ENCODE results near the gene SCAANT1. TPM values are rescaled to one million over a fixed set of nuclear protein-coding genes. Genes with fewer than 3 reads are reported as not detected.
A peak's percentile ranks its signal among the peaks of the same experiment; 100 is the strongest.

The SCAANT1 gene
- total RNA-seq, 2 experiments from 2014 or later: not detected

DNA sequence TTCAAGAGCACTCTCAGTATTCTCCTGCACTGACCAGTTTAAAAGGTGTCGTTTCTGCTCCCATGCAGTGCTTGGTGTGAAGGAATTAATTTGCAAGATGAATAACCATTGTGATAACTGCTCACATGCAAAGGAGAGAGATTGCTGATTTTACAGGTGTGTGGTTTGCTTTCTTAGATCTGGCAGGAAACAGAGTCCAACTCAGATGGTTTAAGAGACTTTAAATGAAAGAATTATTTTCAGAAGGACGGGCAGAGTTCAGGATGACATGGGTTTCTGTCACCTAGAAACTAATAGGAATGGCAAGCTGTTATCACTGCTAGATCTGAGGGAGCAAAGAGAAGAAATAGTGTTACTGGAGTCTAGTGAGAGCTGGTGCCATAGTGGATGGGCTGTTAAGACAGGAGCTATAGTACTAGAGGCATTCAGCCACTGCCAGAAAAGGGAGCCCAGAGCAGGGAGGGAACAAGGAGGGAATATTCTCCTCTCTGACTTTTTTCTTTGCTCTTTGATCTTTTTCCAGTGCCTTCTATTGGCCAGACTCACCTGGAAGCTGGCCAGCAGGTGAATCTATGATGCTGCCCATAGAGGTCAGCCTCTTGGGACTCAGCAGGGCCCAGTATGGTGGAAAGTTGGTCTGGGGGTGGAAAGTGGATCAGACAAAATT lies 33.7 kb downstream of the SCAANT1 start:
- DNase-seq (ENCODE audit: low spot score): no peak
- H3K4me1 ChIP-seq (ENCODE audit: insufficient read depth, low read length, poor library complexity, severe bottlenecking): peaks cover 26% of the 10 kb centered on the region
- TF ChIP-seq, protein P1, sequence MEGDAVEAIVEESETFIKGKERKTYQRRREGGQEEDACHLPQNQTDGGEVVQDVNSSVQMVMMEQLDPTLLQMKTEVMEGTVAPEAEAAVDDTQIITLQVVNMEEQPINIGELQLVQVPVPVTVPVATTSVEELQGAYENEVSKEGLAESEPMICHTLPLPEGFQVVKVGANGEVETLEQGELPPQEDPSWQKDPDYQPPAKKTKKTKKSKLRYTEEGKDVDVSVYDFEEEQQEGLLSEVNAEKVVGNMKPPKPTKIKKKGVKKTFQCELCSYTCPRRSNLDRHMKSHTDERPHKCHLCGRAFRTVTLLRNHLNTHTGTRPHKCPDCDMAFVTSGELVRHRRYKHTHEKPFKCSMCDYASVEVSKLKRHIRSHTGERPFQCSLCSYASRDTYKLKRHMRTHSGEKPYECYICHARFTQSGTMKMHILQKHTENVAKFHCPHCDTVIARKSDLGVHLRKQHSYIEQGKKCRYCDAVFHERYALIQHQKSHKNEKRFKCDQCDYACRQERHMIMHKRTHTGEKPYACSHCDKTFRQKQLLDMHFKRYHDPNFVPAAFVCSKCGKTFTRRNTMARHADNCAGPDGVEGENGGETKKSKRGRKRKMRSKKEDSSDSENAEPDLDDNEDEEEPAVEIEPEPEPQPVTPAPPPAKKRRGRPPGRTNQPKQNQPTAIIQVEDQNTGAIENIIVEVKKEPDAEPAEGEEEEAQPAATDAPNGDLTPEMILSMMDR (conservative IDR thresholded peaks at IDR 0.05; ENCODE audit: low read length): no peak
- TF ChIP-seq EZH2phosphoT487 (IDR thresholded peaks at IDR 0.05; ENCODE audit: borderline replicate concordance, low read depth, low read length): no peak
- no peak overlapping the region for H2AFZ ChIP-seq (ENCODE audit: low read length)
- H3K9me2 ChIP-seq (ENCODE audit: insufficient read depth, low read length): no peaks in the 10 kb centered on the region
- intact Hi-C loops (cut with micrococcal nuclease; ENCODE audit: unreplicated experiment): no loop called here
- no peaks in the 10 kb centered on the region for H3K9me3 ChIP-seq (ENCODE audit: low read length)
- peaks cover 58% of the 10 kb centered on the region for H4K20me1 ChIP-seq (ENCODE audit: insufficient read depth, low read length)
- no TSS peak for BruUV-seq (replicated peaks)
- no peak overlapping the region for H3K4me2 ChIP-seq (ENCODE audit: low read length)
- no peak overlapping the region for H3K27ac ChIP-seq (ENCODE audit: low read depth, low read length, poor library complexity, severe bottlenecking)
- no peak overlapping the region for H3K4me3 ChIP-seq (ENCODE audit: low read depth, low read length, poor library complexity, severe bottlenecking)
- ChIA-PET CTCF (ENCODE audit: unreplicated experiment) (no interaction called here), POLR2A (interaction anchor here (2.5 kb wide), 1 partner anchor 10 kb away, joined by 5 read pairs; no protein-coding TSS in a partner anchor)
- H3K36me3 ChIP-seq (ENCODE audit: insufficient read depth, low read length): peaks cover 9% of the 10 kb centered on the region
- H3K79me2 ChIP-seq (ENCODE audit: insufficient read depth, low read depth, low read length): peaks cover 92% of the 10 kb centered on the region

DNA sequence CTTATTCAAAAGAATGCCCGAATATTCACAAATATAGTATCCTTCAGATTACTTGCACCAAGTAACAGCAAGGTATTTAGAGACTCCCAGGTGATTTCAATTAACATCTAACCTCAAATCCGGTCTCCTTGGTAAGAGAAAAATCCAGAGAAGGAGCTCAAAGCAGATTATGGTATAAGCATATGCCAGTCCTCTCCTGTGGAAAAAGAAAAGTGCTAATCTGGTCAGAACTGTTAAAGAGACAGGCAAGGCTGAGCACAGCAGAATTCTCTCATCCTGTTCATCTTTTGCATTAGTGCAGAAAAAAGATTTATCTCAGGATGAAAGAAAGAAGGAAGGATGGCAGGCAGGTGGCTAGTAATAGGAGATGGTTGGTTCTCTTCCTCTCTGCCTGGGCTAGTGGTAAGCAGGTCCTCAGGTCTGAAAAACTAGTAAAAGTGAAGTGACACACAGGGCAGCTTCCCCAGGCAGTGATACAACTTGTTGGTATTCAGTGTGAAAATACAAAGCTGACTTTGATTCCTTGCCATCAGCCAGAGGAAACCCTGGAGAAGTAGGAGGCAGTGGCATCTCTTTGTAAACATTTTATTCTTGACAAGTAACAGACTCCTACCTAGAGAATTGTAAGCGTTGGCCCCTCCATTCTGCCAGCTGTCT lies 34.3 kb downstream of the SCAANT1 start:
- no peak for TF ChIP-seq EZH2phosphoT487 (IDR thresholded peaks at IDR 0.05; ENCODE audit: borderline replicate concordance, low read depth, low read length)
- TF ChIP-seq, protein P1 (conservative IDR thresholded peaks at IDR 0.05; ENCODE audit: low read length): no peak
- intact Hi-C loops (cut with micrococcal nuclease; ENCODE audit: unreplicated experiment): no loop called here
- Histone ChIP-seq H3K27ac (ENCODE audit: low read depth, low read length, poor library complexity, severe bottlenecking) (no peak overlapping the region), H3K9me3 (ENCODE audit: low read length) (no peaks in the 10 kb centered on the region), H3K4me3 (ENCODE audit: low read depth, low read length, poor library complexity, severe bottlenecking) (no peak overlapping the region), H2AFZ (ENCODE audit: low read length) (no peak overlapping the region), H3K4me2 (ENCODE audit: low read length) (peak overlapping the region; percentile 32), H3K79me2 (ENCODE audit: insufficient read depth, low read depth, low read length) (peaks cover 92% of the 10 kb centered on the region), H3K4me1 (ENCODE audit: insufficient read depth, low read length, poor library complexity, severe bottlenecking) (peaks cover 26% of the 10 kb centered on the region), H3K36me3 (ENCODE audit: insufficient read depth, low read length) (peaks cover 15% of the 10 kb centered on the region), H4K20me1 (ENCODE audit: insufficient read depth, low read length) (peaks cover 62% of the 10 kb centered on the region), H3K9me2 (ENCODE audit: insufficient read depth, low read length) (no peaks in the 10 kb centered on the region)
- BruUV-seq (replicated peaks): no TSS peak
- ChIA-PET POLR2A (interaction anchor here (1.1 to 2.5 kb wide), 3 partner anchors 10 to 24 kb away, joined by 5 read pairs; no protein-coding TSS in a partner anchor), CTCF (ENCODE audit: unreplicated experiment) (no interaction called here)
- DNase-seq (ENCODE audit: low spot score): no peak

DNA sequence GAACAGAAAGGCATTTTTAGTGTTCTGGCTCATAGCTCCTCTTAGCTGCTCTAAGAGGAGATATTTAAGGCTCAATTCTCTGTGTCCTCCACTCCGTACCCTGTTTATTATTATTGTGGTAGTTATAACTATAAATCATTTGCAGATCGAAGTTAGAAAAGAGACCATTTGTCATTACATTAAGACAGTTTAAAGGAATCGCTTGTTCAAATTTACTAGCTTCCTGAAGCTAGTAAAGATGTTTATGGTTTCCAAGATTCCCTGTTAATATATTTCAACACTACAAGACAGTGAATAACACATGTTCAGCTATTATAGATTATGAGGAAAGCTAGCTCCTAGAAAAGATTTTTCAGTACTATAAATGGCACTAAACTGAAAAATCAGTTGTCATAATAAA lies 35.9 kb downstream of the SCAANT1 start:
- H3K4me1 ChIP-seq (ENCODE audit: insufficient read depth, low read length, poor library complexity, severe bottlenecking): peaks cover 41% of the 10 kb centered on the region
- no peaks in the 10 kb centered on the region for H3K9me3 ChIP-seq (ENCODE audit: low read length)
- no peaks in the 10 kb centered on the region for H3K9me2 ChIP-seq (ENCODE audit: insufficient read depth, low read length)
- peaks cover 23% of the 10 kb centered on the region for H3K36me3 ChIP-seq (ENCODE audit: insufficient read depth, low read length)
- H3K27ac ChIP-seq (ENCODE audit: low read depth, low read length, poor library complexity, severe bottlenecking): no peak overlapping the region
- BruUV-seq (replicated peaks): no TSS peak
- TF ChIP-seq, protein P1 (conservative IDR thresholded peaks at IDR 0.05; ENCODE audit: low read length): no peak
- no peak for TF ChIP-seq EZH2phosphoT487 (IDR thresholded peaks at IDR 0.05; ENCODE audit: borderline replicate concordance, low read depth, low read length)
- intact Hi-C loops (cut with micrococcal nuclease; ENCODE audit: unreplicated experiment): no loop called here
- no peak for DNase-seq (ENCODE audit: low spot score)
- H2AFZ ChIP-seq (ENCODE audit: low read length): no peak overlapping the region
- ChIA-PET POLR2A (interaction anchor here (0.5 to 1.8 kb wide), 9 partner anchors 8 to 1149 kb away, joined by 3 to 5 read pairs (median 3); no protein-coding TSS in a partner anchor), CTCF (ENCODE audit: unreplicated experiment) (interaction anchor here (1.0 kb wide), 1 partner anchor 13 kb away, joined by 3 read pairs; no protein-coding TSS in a partner anchor)
- H3K79me2 ChIP-seq (ENCODE audit: insufficient read depth, low read depth, low read length): peaks cover 93% of the 10 kb centered on the region
- H4K20me1 ChIP-seq (ENCODE audit: insufficient read depth, low read length): peaks cover 64% of the 10 kb centered on the region
- no peak overlapping the region for H3K4me2 ChIP-seq (ENCODE audit: low read length)
- H3K4me3 ChIP-seq (ENCODE audit: low read depth, low read length, poor library complexity, severe bottlenecking): no peak overlapping the region

All from OCI-LY7 (cell line).